DMS79 (cell line): Measurements from ENCODE around the gene HSD11B2.
A peak's percentile ranks its signal among the peaks of the same experiment; 100 is the strongest.

Experiments
- DNase-seq: peaks from one replicate; lab custom pipeline; 2025; lab: John Stamatoyannopoulos, UW

Gene HSD11B2

DNA sequence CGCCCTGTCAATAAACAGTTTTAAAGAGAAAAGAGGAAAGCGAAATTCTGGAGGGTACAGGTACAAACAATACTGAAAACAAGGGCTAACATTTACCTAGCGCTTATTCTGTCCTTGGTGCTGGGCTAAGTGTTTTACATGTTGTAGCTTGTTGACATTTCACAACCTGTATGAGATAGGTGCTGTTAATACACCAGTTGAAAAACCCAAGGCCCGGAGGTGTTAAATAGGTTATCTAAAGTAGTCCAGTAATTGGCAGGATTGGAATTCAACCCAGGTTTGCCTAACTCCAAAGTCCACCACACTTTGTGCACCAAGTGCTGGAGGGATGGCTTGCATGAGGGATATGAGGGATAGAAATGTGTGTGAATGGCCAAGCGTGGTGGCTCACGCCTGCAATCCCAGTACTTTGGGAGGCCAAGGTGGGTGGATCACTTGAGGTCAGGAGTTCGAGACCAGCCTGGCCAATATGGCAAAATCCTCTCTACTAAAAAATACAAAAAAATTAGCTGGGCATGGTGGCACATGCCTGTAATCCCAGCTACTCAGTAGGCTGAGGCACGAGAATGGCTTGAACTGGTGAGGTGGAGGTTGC is 47.1 kb downstream of the HSD11B2 start:
- no peak for DNase-seq

DNA sequence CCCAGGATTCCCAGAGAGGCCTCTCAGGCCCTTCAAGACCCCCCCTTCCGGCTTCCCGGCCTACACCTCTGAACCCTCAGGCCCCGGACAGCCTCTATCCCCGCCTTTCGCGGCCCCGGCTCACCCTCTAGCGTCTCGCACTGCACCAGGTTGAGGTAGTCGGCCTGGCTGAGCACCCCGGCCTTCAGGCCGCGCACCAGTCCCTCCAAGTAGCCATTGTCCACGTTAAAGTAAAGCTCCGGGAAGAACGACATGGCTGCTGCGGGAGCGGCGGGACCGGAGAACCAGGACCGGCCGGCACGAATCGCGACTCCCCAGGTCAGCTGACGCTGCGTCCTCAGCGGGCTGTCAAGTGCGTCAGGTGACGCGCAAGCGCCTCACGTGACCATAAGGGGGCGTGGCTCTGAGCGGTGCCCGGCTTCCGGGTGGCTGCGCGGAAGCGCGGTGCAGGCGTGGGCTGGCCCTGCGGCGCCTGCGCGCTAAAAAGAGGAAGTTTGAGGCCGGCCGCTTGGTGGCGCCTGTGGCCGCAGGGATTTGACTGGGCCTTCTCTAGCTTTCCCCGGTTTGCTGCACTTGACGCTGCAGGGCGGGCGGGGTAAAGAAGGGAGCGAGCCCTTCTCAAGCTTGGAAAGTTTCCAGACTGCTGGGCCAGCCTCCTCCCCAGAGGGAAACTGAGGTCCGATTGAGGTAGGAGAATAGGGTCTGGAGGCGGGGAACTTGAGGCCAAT is 50.1 kb downstream of the HSD11B2 start, which contains the start of gene ATP6V0D1:
ATP6V0D1 (minus strand) TSS at position 325 of the 728 bp plus-strand sequence; CDS start at position 254, 71 bp downstream.
- peak; percentile 70 for DNase-seq

DNA sequence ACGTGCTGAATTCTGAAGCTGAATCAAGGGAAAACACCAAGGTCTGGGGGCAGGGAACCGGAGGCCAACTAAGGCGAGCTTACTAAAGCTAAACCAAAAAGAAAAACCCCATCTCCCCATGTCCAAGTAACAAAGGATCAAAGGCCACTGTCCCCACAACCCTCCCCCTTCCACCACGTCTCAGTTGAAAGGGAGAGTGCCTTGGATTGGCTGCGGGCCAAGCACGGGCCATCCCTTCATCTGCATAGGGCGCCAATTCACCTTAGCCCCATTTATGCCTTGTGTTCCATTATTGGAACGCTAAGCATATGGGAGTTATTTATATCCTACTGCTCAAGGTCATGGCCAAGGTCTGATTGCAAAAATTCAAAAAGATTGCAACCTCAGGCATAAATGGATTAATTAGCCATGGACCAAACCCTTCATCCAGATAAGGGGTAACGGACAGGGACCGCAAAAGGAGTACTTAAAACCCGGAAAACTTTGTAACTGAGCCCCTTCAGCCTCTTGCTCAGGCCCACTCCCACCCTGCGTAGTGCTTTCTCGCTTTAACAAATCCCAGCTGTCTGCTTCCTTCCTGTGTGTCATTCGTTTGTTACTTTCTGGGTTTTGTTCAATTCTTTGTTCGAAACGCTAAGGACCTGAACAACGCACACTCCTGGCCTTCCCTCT is 50.8 kb downstream of the HSD11B2 start:
- DNase-seq: no peak

DNA sequence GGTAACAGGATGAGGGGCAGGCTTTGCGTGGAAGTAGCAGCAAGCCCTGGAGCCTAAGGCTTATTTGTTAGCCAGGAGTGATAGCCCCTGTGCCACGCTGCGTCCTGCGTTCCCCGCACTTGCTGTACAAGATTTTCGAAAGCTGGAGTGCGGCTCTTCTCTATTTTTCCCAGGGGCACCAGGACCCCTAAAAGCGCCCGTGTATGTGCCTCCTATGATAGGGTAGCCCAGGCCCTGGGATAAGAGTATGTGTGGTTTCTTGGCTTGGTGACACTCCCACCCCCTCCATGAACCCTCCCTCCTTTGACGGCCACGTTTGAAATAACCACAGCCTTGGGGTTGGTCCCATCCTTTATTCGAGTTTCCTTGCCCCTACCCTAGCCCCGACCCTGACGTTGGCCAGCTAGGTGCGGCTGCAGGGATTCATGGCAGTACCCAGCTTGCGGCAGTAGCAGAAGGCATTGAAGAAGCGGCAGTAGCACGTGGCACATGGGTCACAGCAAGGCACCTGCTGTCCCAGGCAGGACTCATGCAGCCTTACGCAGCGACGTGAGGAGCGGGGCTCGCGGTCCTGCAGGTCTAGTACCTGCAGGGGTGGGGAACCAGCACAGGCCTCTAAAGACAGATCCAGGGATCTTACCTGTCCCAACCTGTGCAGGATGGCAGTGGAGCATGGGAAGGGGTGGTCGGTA is 51.5 kb downstream of the HSD11B2 start:
- no peak for DNase-seq

DNA sequence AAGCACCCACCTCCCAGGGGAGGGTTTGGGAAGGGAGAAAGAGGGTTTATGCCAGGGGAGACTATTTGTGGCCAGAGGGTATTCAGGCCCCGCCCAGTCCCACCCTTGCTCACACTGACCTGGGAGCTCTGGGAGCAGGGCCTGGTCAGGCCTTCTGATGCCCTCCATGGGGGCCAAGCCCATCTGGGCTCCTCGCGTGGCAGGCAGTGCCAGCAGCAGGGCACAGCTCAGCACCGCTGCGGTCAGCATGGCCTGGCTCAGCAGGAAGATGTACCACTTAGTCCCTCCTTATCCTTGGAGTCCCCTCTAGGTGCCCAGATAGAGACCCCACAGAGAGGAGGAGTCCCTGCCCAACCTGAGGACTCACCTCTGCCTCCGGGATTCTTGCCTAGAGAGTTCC is 52.2 kb downstream of the HSD11B2 start, which contains the start of gene AGRP:
AGRP (minus strand) TSS at position 398 of the 400 bp plus-strand sequence; CDS start at position 249, 149 bp downstream.
- no peak for DNase-seq

DNA sequence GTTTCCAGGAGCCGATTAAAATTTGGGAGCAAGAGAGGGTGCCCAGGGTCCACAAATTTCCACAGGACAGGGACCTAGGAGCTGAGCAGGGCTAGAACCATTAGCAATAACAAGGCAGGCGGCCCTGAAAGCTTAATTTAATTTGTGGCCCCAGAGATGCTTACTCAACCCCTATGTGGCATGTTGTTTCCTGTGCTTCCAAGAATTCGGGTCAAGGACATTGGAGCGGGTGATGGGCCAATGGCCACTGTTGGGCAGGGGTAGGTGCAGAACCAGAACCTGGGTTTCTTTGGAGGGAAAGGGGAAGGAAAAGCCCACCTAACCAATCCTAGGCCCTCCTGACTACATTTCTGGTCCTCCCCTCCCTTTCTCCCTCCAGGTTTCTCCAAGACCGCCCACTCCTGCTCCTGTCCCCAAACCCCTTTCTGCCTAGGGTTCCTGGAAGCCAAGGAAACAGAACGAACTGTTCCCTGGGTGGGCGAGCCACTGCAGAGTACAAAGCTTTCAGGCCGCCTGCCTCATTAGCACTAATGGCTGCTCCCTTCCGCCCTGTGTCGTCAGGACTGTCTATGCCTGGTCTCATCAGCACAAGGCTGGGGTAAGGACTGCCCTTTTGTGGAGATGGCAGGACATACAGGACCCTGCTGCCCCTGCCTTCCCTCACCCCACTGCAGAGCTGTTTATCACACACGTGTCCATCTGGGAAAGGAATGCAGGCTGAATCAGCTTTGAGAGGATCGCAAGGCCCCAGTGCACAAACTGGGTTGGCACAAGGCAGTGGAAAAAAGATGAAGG is 53.0 kb downstream of the HSD11B2 start:
- DNase-seq: no peak

DNA sequence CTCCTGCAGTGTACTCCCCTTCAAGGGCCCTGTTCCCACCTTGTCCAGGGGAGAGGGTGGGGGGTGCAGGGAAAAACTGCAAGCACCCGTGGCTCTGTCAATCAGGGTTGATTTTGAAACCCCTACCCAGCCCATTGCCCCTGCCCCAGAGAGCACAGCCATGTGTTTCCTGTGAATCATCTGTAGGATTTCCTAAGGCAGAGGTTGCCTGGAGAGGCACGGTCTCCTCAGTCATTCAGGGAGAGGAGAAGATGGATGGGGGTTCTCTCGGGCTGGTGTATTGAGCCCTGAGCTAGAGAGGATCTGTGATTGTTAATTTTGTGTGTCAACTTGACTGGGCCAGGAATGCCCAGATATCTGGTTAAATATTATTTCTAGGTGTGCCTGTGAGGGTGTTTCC is 55.9 kb downstream of the HSD11B2 start:
- no peak for DNase-seq
